Measurements from ENCODE around the gene PIH1D1. TPM values are rescaled to one million over a fixed set of nuclear protein-coding genes. Genes with fewer than 3 reads are reported as not detected.

Gene PIH1D1
- total and polyA plus RNA-seq, 4 experiments from 2014 or later, result 87.2 to 186 (median 151) TPM

GRCh38 chr19:49453013-49453756 lies 1.6 kb upstream of the PIH1D1 start, which contains the start of gene ALDH16A1:
ALDH16A1 (plus strand) TSS chr19:49453225; CDS start chr19:49453332, 107 bp downstream.
- Histone ChIP-seq H3K27ac (ENCODE audit: low read depth, low read length) (peak within 1 kb of the TSS; percentile 91), H3K4me3 (ENCODE audit: low read length in 2 of 2) (peak within 1 kb of the TSS; percentile 90 to 96), H3K36me3 (ENCODE audit: insufficient read depth, low read length) (peaks cover 12% of the 10 kb centered on the region), H3K4me1 (ENCODE audit: insufficient read depth, low read length) (peaks cover 44% of the 10 kb centered on the region), H3K9me3 (ENCODE audit: control insufficient read depth in 1 of 2, low read length in 2 of 2) (no peaks in the 10 kb centered on the region), H3K27me3 (ENCODE audit: insufficient read depth, low read length) (no peaks in the 10 kb centered on the region)
- ChIA-PET POLR2A (ENCODE audit: partially characterized antibody) (interaction anchor here (0.9 to 5.7 kb wide), 17 partner anchors 9 to 360 kb away, joined by 3 to 222 read pairs (median 6); partner anchors contain the start of genes FLT3LG, FUZ, NOSIP and PRMT1), CTCF (ENCODE audit: partially characterized antibody) (interaction anchor here (0.7 to 15.5 kb wide), 7 partner anchors 8 to 223 kb away, joined by 3 to 227 read pairs (median 5); partner anchors contain the start of gene FLT3LG)
- intact Hi-C loops (cut with micrococcal nuclease), result loop anchor here (1.0 to 5.0 kb wide), 6 partner anchors 16 to 336 kb away; partner anchors contain the start of genes C19orf73, FLT3LG, PPFIA3 and RPL13A
- Mint-ChIP-seq H3K27ac (peak within 1 kb of the TSS; percentile 96 to 100 (median 100)), H3K9me3 (peaks cover 0 to 2% (median 0%) of the 10 kb centered on the region in 8 donors), H3K36me3 (peaks cover 30 to 34% of the 10 kb centered on the region in 2 donors), H3K4me3 (peak within 1 kb of the TSS; percentile 95 to 100 (median 99)), H3K27me3 (no peaks in the 10 kb centered on the region), H3K4me1 (peaks cover 29 to 80% (median 47%) of the 10 kb centered on the region in 4 donors)
- peak; percentile 97 to 99 (median 98) for DNase-seq

GRCh38 chr19:49450405-49450804 lies 1.2 kb downstream of the PIH1D1 start:
- intact Hi-C loops (cut with micrococcal nuclease), result loop anchor here (5.0 kb wide), 1 partner anchor 333 kb away; the partner anchor contains the start of genes C19orf73 and PPFIA3
- CTCF ChIA-PET (ENCODE audit: partially characterized antibody), result interaction anchor here (3.9 to 15.5 kb wide), 2 partner anchors 21 to 59 kb away, joined by 19 to 227 read pairs; partner anchors contain the start of gene FLT3LG
- Histone ChIP-seq H3K27ac (ENCODE audit: low read depth, low read length) (peak overlapping the region; percentile 91), H3K27me3 (ENCODE audit: insufficient read depth, low read length) (no peaks in the 10 kb centered on the region), H3K36me3 (ENCODE audit: insufficient read depth, low read length) (peaks cover 27% of the 10 kb centered on the region), H3K9me3 (ENCODE audit: control insufficient read depth in 1 of 2, low read length in 2 of 2) (no peaks in the 10 kb centered on the region), H3K4me1 (ENCODE audit: insufficient read depth, low read length) (peaks cover 37% of the 10 kb centered on the region), H3K4me3 (ENCODE audit: low read length in 2 of 2) (peak overlapping the region; percentile 14 to 90)
- Mint-ChIP-seq H3K4me3 (peak overlapping the region; percentile 91 to 100 (median 99)), H3K36me3 (peaks cover 25 to 48% of the 10 kb centered on the region in 2 donors), H3K9me3 (peaks cover 0 to 2% (median 0%) of the 10 kb centered on the region in 8 donors), H3K27ac (peak overlapping the region; percentile 66 to 100 (median 86)), H3K4me1 (peaks cover 25 to 63% (median 37%) of the 10 kb centered on the region in 4 donors), H3K27me3 (no peaks in the 10 kb centered on the region)
- no peak for DNase-seq
- POLR2A ChIA-PET (ENCODE audit: partially characterized antibody), result interaction anchor here (1.7 to 5.7 kb wide), 4 partner anchors 21 to 63 kb away, joined by 6 to 222 read pairs (median 20); partner anchors contain the start of genes FLT3LG and KASH5

- Histone ChIP-seq H3K36me3 (ENCODE audit: insufficient read depth, low read length) (peaks cover 27% of the 10 kb centered on the region), H3K27me3 (ENCODE audit: insufficient read depth, low read length) (no peaks in the 10 kb centered on the region), H3K4me3 (ENCODE audit: low read length in 2 of 2) (no peak overlapping the region), H3K27ac (ENCODE audit: low read depth, low read length) (no peak overlapping the region), H3K9me3 (ENCODE audit: control insufficient read depth in 1 of 2, low read length in 2 of 2) (no peaks in the 10 kb centered on the region), H3K4me1 (ENCODE audit: insufficient read depth, low read length) (peaks cover 33% of the 10 kb centered on the region)
- DNase-seq, result no peak
- Mint-ChIP-seq H3K27ac (peak overlapping the region in 4 of 7 donors; percentile 42 to 81 (median 68)), H3K4me1 (peaks cover 23 to 61% (median 41%) of the 10 kb centered on the region in 4 donors), H3K4me3 (peak overlapping the region in 3 of 8 donors; percentile 32 to 48 (median 35)), H3K36me3 (peaks cover 25 to 50% of the 10 kb centered on the region in 2 donors), H3K9me3 (peaks cover 0 to 7% (median 0%) of the 10 kb centered on the region in 8 donors), H3K27me3 (peaks cover 0 to 5% of the 10 kb centered on the region in 2 donors)
- CTCF ChIA-PET (ENCODE audit: partially characterized antibody), result interaction anchor here (3.9 to 15.5 kb wide), 2 partner anchors 23 to 57 kb away, joined by 19 to 227 read pairs; partner anchors contain the start of gene FLT3LG
- intact Hi-C loops (cut with micrococcal nuclease), result no loop called here
- POLR2A ChIA-PET (ENCODE audit: partially characterized antibody), result interaction anchor here (0.9 to 4.8 kb wide), 6 partner anchors 9 to 121 kb away, joined by 3 to 26 read pairs (median 8); partner anchors contain the start of genes FLT3LG and RPL13A
Measured at GRCh38 chr19:49448432-49448786, 3.2 kb downstream of the PIH1D1 start.

GRCh38 chr19:49447485-49448431 lies 3.9 kb downstream of the PIH1D1 start:
- Histone ChIP-seq H3K36me3 (ENCODE audit: insufficient read depth, low read length) (peaks cover 27% of the 10 kb centered on the region), H3K4me3 (ENCODE audit: low read length in 2 of 2) (no peak overlapping the region), H3K27ac (ENCODE audit: low read depth, low read length) (no peak overlapping the region), H3K9me3 (ENCODE audit: control insufficient read depth in 1 of 2, low read length in 2 of 2) (no peaks in the 10 kb centered on the region), H3K4me1 (ENCODE audit: insufficient read depth, low read length) (peaks cover 33% of the 10 kb centered on the region), H3K27me3 (ENCODE audit: insufficient read depth, low read length) (no peaks in the 10 kb centered on the region)
- peak overlapping the region in 4 of 7 donors; percentile 42 to 81 (median 74) for H3K27ac Mint-ChIP-seq
- intact Hi-C loops (cut with micrococcal nuclease), result no loop called here
- no peak for DNase-seq
- POLR2A ChIA-PET (ENCODE audit: partially characterized antibody), result interaction anchor here (0.9 to 4.8 kb wide), 7 partner anchors 10 to 121 kb away, joined by 3 to 26 read pairs (median 7); partner anchors contain the start of genes FLT3LG and RPL13A
- CTCF ChIA-PET (ENCODE audit: partially characterized antibody), result interaction anchor here (15.5 kb wide), 1 partner anchor 24 kb away, joined by 227 read pairs; the partner anchor contains the start of gene FLT3LG
- peaks cover 0 to 7% (median 0%) of the 10 kb centered on the region in 8 donors for H3K9me3 Mint-ChIP-seq
- H3K4me3 Mint-ChIP-seq, result peak overlapping the region in 1 of 8 donors; percentile 35
- peaks cover 25 to 48% of the 10 kb centered on the region in 2 donors for H3K36me3 Mint-ChIP-seq
- peaks cover 20 to 55% (median 39%) of the 10 kb centered on the region in 4 donors for H3K4me1 Mint-ChIP-seq
- peaks cover 0 to 7% of the 10 kb centered on the region in 2 donors for H3K27me3 Mint-ChIP-seq

- Mint-ChIP-seq H3K27ac (peak overlapping the region in 4 of 7 donors; percentile 30 to 55 (median 48)), H3K9me3 (peaks cover 0 to 7% (median 0%) of the 10 kb centered on the region in 8 donors), H3K4me1 (peaks cover 22 to 57% (median 42%) of the 10 kb centered on the region in 4 donors), H3K4me3 (no peak overlapping the region), H3K36me3 (peaks cover 21 to 40% of the 10 kb centered on the region in 2 donors), H3K27me3 (peaks cover 10 to 17% of the 10 kb centered on the region in 2 donors)
- peaks cover 11% of the 10 kb centered on the region for H3K27me3 ChIP-seq (ENCODE audit: insufficient read depth, low read length)
- DNase-seq, result no peak
- H3K4me3 ChIP-seq (ENCODE audit: low read length in 2 of 2), result no peak overlapping the region
- H3K9me3 ChIP-seq (ENCODE audit: control insufficient read depth in 1 of 2, low read length in 2 of 2), result no peaks in the 10 kb centered on the region
- peaks cover 38% of the 10 kb centered on the region for H3K4me1 ChIP-seq (ENCODE audit: insufficient read depth, low read length)
- peaks cover 27% of the 10 kb centered on the region for H3K36me3 ChIP-seq (ENCODE audit: insufficient read depth, low read length)
- ChIA-PET CTCF (ENCODE audit: partially characterized antibody) (interaction anchor here (0.7 to 15.5 kb wide), 9 partner anchors 10 to 230 kb away, joined by 3 to 227 read pairs (median 5); partner anchors contain the start of gene FLT3LG), POLR2A (ENCODE audit: partially characterized antibody) (interaction anchor here (1.3 to 4.8 kb wide), 5 partner anchors 19 to 54 kb away, joined by 3 to 26 read pairs (median 7); partner anchors contain the start of gene FLT3LG)
- intact Hi-C loops (cut with micrococcal nuclease), result no loop called here
- H3K27ac ChIP-seq (ENCODE audit: low read depth, low read length), result no peak overlapping the region
Measured at GRCh38 chr19:49445997-49446396, 5.6 kb downstream of the PIH1D1 start.
